ENCODE measurements around the gene ANO6.

DNA sequence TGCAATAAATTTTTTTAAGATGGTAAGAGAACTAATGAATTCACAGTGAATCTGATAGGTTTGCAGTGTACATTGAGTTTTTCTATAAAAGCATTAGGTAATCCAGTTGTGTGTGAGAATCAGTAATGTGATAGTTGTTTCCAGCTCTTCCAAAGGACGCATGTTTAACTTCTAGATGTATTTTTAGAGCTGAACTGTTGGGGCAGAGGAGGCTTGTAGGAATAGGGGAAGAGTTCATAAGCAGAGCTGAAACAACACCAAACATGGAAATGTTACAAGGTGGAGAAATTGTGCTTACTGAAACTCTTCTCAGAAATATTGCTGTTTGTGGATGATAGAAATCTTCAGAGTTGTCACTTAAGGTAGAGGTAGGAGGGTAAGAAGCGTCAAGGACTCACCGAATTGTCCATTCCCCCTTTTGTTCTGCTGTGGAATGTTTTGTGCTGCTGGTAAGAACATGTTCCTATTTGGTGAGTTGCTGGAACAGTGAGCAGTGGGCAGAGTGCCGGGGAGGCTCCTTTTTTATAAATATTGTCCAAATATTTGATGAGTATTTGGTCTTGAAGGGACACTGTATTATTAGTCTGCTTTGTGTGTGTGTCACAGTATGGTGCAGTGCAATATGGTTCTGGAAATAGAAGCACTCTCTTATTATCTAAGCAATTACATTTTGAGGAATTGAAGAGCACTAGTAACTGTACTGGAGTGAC is 76.7 kb downstream of the ANO6 start:
- TF ChIP-seq, protein P1, sequence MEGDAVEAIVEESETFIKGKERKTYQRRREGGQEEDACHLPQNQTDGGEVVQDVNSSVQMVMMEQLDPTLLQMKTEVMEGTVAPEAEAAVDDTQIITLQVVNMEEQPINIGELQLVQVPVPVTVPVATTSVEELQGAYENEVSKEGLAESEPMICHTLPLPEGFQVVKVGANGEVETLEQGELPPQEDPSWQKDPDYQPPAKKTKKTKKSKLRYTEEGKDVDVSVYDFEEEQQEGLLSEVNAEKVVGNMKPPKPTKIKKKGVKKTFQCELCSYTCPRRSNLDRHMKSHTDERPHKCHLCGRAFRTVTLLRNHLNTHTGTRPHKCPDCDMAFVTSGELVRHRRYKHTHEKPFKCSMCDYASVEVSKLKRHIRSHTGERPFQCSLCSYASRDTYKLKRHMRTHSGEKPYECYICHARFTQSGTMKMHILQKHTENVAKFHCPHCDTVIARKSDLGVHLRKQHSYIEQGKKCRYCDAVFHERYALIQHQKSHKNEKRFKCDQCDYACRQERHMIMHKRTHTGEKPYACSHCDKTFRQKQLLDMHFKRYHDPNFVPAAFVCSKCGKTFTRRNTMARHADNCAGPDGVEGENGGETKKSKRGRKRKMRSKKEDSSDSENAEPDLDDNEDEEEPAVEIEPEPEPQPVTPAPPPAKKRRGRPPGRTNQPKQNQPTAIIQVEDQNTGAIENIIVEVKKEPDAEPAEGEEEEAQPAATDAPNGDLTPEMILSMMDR (conservative IDR thresholded peaks at IDR 0.05 in 1 of 2, IDR thresholded peaks at IDR 0.05 in 1 of 2; ENCODE audit: extremely low read depth in 1 of 2, insufficient read depth in 1 of 2, low read depth in 1 of 2, low read length in 2 of 2) = no peak
- no peak for TF ChIP-seq EZH2 (IDR thresholded peaks at IDR 0.05; ENCODE audit: borderline replicate concordance, low read length)

All from mammary epithelial cell (primary cell).